H9 (cell line): ENCODE measurements around the gene ANKZF1. TPM values are rescaled to one million over a fixed set of nuclear protein-coding genes. Genes with fewer than 3 reads are reported as not detected.

Experiments
- DNase-seq: peaks from one replicate; pipeline ENCODE4 v3.0.0-alpha.2; 2017
- H2AFZ ChIP-seq: one replicate; pipeline ENCODE4 v1.6.1; 2013; ENCODE audit warnings: mild to moderate bottlenecking, low read length, control low read depth, moderate library complexity
- H2AK5ac ChIP-seq: 2 replicates; pipeline ENCODE4 v1.6.1; 2013; ENCODE audit warnings: low read length, control low read depth, mixed read lengths; ENCODE audit not compliant: insufficient read length
- H2BK120ac ChIP-seq: one replicate; pipeline ENCODE4 v1.6.1; 2013; ENCODE audit warnings: low read depth, mild to moderate bottlenecking, low read length, control low read depth, inconsistent platforms; ENCODE audit not compliant: poor library complexity, severe bottlenecking
- H2BK12ac ChIP-seq: 2 replicates; pipeline ENCODE4 v1.6.1; 2013; ENCODE audit warnings: low read length, control low read depth, mixed read lengths, low read depth; ENCODE audit not compliant: insufficient read length
- H2BK15ac ChIP-seq: 2 replicates; pipeline ENCODE4 v1.6.1; 2013; ENCODE audit warnings: low read depth, low read length, control low read depth
- H2BK20ac ChIP-seq: one replicate; pipeline ENCODE4 v1.6.1; 2013; ENCODE audit warnings: low read depth, mild to moderate bottlenecking, low read length, control low read depth, inconsistent platforms; ENCODE audit not compliant: poor library complexity, severe bottlenecking
- H2BK5ac ChIP-seq: 2 replicates; pipeline ENCODE4 v1.6.1; 2013; ENCODE audit warnings: low read length, control low read depth, mixed read lengths; ENCODE audit not compliant: insufficient read length
- H3K14ac ChIP-seq: 2 replicates; pipeline ENCODE4 v1.6.1; 2013; ENCODE audit warnings: low read length, control low read depth; ENCODE audit not compliant: insufficient read depth
- H3K18ac ChIP-seq: 2 replicates; pipeline ENCODE4 v1.6.1; 2013; ENCODE audit warnings: low read depth, mild to moderate bottlenecking, mixed read lengths, low read length, control low read depth; ENCODE audit not compliant: insufficient read length
- H3K23ac ChIP-seq: 2 replicates; pipeline ENCODE4 v1.6.1; 2013; ENCODE audit warnings: low read length, control low read depth, mixed read lengths, low read depth; ENCODE audit not compliant: insufficient read length
- H3K23me2 ChIP-seq: 2 replicates; pipeline ENCODE4 v1.6.1; 2013; ENCODE audit warnings: low read depth, mild to moderate bottlenecking, mixed read lengths, low read length, control low read depth; ENCODE audit not compliant: insufficient read length, poor library complexity, severe bottlenecking
- H3K27ac ChIP-seq: 2 replicates; pipeline ENCODE4 v1.5.1; 2013; ENCODE audit warnings: low read length, control low read depth, mixed read lengths, low read depth; ENCODE audit not compliant: insufficient read length
- H3K27me3 ChIP-seq: 2 replicates; pipeline ENCODE4 v1.6.1; 2013; ENCODE audit warnings: low read length, control low read depth, inconsistent platforms; ENCODE audit not compliant: insufficient read depth
- H3K4ac ChIP-seq: 2 replicates; pipeline ENCODE4 v1.6.1; 2013; ENCODE audit warnings: low read depth, mild to moderate bottlenecking, control low read depth, inconsistent platforms, low read length, moderate library complexity
- H3K4me1 ChIP-seq: 2 replicates; pipeline ENCODE4 v1.6.1; 2013; ENCODE audit warnings: low read length, control low read depth, inconsistent platforms; ENCODE audit not compliant: insufficient read depth
- H3K4me2 ChIP-seq: 2 replicates; pipeline ENCODE4 v1.6.1; 2013; ENCODE audit warnings: low read length, control low read depth, mixed read lengths; ENCODE audit not compliant: insufficient read length, insufficient read depth
- H3K56ac ChIP-seq: 2 replicates; pipeline ENCODE4 v1.6.1; 2013; ENCODE audit warnings: low read depth, mild to moderate bottlenecking, mixed read lengths, low read length, control low read depth; ENCODE audit not compliant: insufficient read length
- H3K79me1 ChIP-seq: 2 replicates; pipeline ENCODE4 v1.6.1; 2013; ENCODE audit warnings: low read depth, mild to moderate bottlenecking, moderate library complexity, low read length, control low read depth, inconsistent platforms; ENCODE audit not compliant: insufficient read depth, poor library complexity, severe bottlenecking
- H3K79me2 ChIP-seq: 2 replicates; pipeline ENCODE4 v1.6.1; 2013; ENCODE audit warnings: low read length, control low read depth, inconsistent platforms; ENCODE audit not compliant: insufficient read depth
- H3K9ac ChIP-seq: 2 replicates; pipeline ENCODE4 v1.6.1; 2013; ENCODE audit warnings: low read length, control low read depth, mixed read lengths; ENCODE audit not compliant: insufficient read length; ENCODE audit errors: extremely low read depth
- H3K9me3 ChIP-seq: one replicate; pipeline ENCODE4 v1.6.1; 2013; ENCODE audit warnings: low read depth, low read length, inconsistent platforms; ENCODE audit not compliant: control insufficient read depth
- H3T11ph ChIP-seq: one replicate; pipeline ENCODE4 v1.6.1; 2013; ENCODE audit warnings: mild to moderate bottlenecking, low read length, control low read depth, inconsistent platforms
- H4K20me1 ChIP-seq: one replicate; pipeline ENCODE4 v1.6.1; 2013; ENCODE audit not compliant: control insufficient read depth, insufficient read length, insufficient read depth
- H4K5ac ChIP-seq: 2 replicates; pipeline ENCODE4 v1.6.1; 2013; ENCODE audit warnings: low read depth, mild to moderate bottlenecking, mixed read lengths, low read length, control low read depth; ENCODE audit not compliant: insufficient read length
- H4K8ac ChIP-seq: replicated peaks from 2 replicates; pipeline ENCODE4 v1.6.1; 2013; ENCODE audit warnings: low read length, control low read depth, mixed read lengths, low read depth; ENCODE audit not compliant: insufficient read length
- H4K91ac ChIP-seq: 2 replicates; pipeline ENCODE4 v1.6.1; 2013; ENCODE audit warnings: low read depth, mild to moderate bottlenecking, moderate library complexity, mixed read lengths, low read length, control low read depth; ENCODE audit not compliant: insufficient read length
- H3K27ac Mint-ChIP-seq, 3 experiments: 2 replicates in 2 of 3; 3 replicates in 1 of 3; pipeline ENCODE4 v1.8.0; 2020 to 2021; ENCODE audit warnings: mixed read lengths in 3 of 3, mild to moderate bottlenecking in 1 of 3, moderate library complexity in 1 of 3
- H3K27me3 Mint-ChIP-seq: 2 replicates; pipeline ENCODE4 v1.8.0; 2021; ENCODE audit warnings: low read depth, mild to moderate bottlenecking, moderate library complexity, mixed read lengths
- H3K36me3 Mint-ChIP-seq, 3 experiments: 2 replicates in 2 of 3; 3 replicates in 1 of 3; pipeline ENCODE4 v1.8.0; 2020 to 2021; ENCODE audit warnings: low read depth in 3 of 3, mixed read lengths in 3 of 3; ENCODE audit not compliant: insufficient read depth in 1 of 3
- H3K4me1 Mint-ChIP-seq, 2 experiments: 2 replicates each; pipeline ENCODE4 v1.8.0; 2020; ENCODE audit warnings: mixed read lengths in 2 of 2
- H3K4me3 Mint-ChIP-seq, 2 experiments: 2 replicates in 1 of 2; 3 replicates in 1 of 2; pipeline ENCODE4 v1.8.0; 2020 to 2021; ENCODE audit warnings: mild to moderate bottlenecking in 2 of 2, mixed read lengths in 2 of 2, moderate library complexity in 1 of 2
- H3K9me3 Mint-ChIP-seq, 2 experiments: 2 replicates in 1 of 2; 3 replicates in 1 of 2; pipeline ENCODE4 v1.8.0; 2020; ENCODE audit warnings: mild to moderate bottlenecking in 2 of 2, mixed read lengths in 2 of 2, moderate library complexity in 1 of 2
- CTCF ChIP-seq: fragments of 200-600 bp; sonication (generic); conservative IDR thresholded peaks from 3 replicates; pipeline ENCODE4 v1.8.0; 2021; ENCODE audit warnings: antibody characterized with exemption, mild to moderate bottlenecking
- whole genome bisulfite sequencing: extraction: QIAGEN DNeasy Blood & Tissue Kit; methylation state at CpG from one replicate; pipeline ENCODE4 v1.1.7; 2013; ENCODE audit warnings: missing lambda C conversion rate, low lambda C conversion rate, mixed read lengths; ENCODE audit not compliant: insufficient read length; ENCODE audit errors: extremely low coverage; 5-methylcytosine and 5-hydroxymethylcytosine counted together
- total RNA-seq: library from RNA; stranded (reverse); gene quantifications from 2 replicates; pipeline ENCODE4 v1.2.1, GENCODE V29; 2021

The ANKZF1 gene
- total RNA-seq, 1 experiment from 2014 or later, result 55.4 TPM

- Histone ChIP-seq H3K4ac (no peak overlapping the region), H2BK20ac (no peak overlapping the region), H3K27me3 (no peaks in the 10 kb centered on the region), H2BK5ac (no peak overlapping the region), H3T11ph (no peak overlapping the region), H3K23ac (no peak overlapping the region), H4K20me1 (no peaks in the 10 kb centered on the region), H3K56ac (no peak overlapping the region), H2BK12ac (no peak overlapping the region), H3K4me1 (no peaks in the 10 kb centered on the region), H3K23me2 (peaks cover 7% of the 10 kb centered on the region), H3K9me3 (no peaks in the 10 kb centered on the region), H3K27ac (no peak overlapping the region), H2AK5ac (no peak overlapping the region), H3K18ac (no peak overlapping the region), H3K9ac (no peak overlapping the region), H4K8ac (no peak overlapping the region), H4K5ac (no peak overlapping the region), H2BK15ac (no peak overlapping the region), H3K4me2 (no peak overlapping the region), H3K79me2 (no peaks in the 10 kb centered on the region), H3K14ac (no peak overlapping the region), H4K91ac (no peak overlapping the region), H3K79me1 (no peaks in the 10 kb centered on the region), H2BK120ac (no peak overlapping the region), H2AFZ (no peak overlapping the region)
- peaks cover 19 to 23% of the 10 kb centered on the region in 2 experiments for H3K4me1 Mint-ChIP-seq
- peak; percentile 39 for DNase-seq
- TF ChIP-seq CTCF, result no peak
- H3K4me3 Mint-ChIP-seq, result peak overlapping the region; percentile 36 to 48; a peak in 3 of 5 replicates
- no peaks in the 10 kb centered on the region for H3K9me3 Mint-ChIP-seq
- WGBS, result no CpG with 5 or more reads among the region's 6 CpGs
- H3K36me3 Mint-ChIP-seq, result peaks cover 23 to 61% (median 52%) of the 10 kb centered on the region in 3 experiments
- H3K27ac Mint-ChIP-seq, result peak overlapping the region in 2 of 3 experiments; percentile 12 to 92; a peak in 4 of 7 replicates
- H3K27me3 Mint-ChIP-seq, result peaks cover 3% of the 10 kb centered on the region; the same call in 1 of the 2 replicates
These were observed 13.1 kb upstream of the ANKZF1 start for GRCh38 chr2:219216535-219216915.
